GM18858 (cell line): ENCODE data around the gene TMEM132A.

Experiments used
- ATAC-seq: cut with Tn5 transposase; IDR thresholded peaks from one replicate; pipeline ENCODE4 v1.9.1; 2021; ENCODE audit not compliant: unreplicated experiment

The TMEM132A gene

DNA sequence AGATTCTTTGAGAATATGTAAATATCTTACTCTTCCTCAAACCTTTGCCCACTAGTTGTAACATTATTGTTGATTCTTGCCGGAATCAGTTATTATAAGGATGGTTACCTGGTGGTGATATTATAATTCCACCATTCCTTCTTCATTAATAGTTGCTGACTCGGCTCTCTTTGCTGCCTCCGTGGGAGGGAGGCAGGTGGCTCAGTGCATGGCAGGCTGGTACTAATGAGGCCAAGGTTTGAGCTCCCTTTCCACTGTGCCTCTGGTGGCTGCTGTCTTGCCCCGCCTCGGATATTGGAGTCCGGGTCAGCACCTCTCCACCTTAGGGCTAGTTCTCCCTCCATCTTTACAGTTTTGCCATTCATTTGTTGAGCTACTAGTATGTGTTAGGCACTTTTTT lies 59.9 kb downstream of the TMEM132A start:
- no peak for ATAC-seq

DNA sequence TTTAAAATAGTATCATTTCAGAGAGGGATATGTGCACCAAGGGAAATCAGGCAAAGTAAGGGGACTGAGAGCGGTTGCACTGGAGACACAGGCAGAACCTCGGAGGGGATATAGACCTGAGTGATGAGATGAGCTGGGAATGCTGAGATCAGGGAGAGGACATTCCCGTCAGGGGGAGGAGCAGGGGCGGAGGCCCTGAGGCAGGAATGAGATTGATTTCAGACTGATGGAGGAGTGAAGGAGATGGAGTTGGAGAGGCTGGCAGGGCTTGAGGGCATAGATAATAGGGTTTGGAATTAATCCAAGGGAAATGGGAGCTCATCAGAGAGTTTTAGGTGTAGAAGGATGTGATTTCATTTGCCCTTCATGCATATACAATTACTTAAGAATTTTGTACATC lies 60.4 kb downstream of the TMEM132A start:
- ATAC-seq = no peak

DNA sequence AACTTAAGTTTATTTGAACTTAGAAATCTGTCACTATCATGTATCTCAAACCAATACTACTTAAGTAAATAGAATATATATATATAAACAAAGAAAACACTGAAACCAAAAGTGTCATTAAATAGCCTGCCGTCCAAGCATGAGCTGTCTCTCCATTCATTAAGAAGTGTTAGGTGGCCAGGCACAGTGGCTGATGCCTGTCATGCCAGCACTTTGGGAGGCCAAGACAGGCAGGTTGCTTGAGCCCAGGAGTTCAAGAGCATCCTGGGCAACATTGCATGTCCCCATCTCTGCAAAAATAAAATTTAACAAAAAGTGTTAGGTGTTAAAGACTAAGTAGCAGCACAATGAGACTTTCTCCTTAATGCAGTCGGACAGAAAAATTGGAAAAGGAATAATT lies 61.2 kb downstream of the TMEM132A start:
- no peak for ATAC-seq

DNA sequence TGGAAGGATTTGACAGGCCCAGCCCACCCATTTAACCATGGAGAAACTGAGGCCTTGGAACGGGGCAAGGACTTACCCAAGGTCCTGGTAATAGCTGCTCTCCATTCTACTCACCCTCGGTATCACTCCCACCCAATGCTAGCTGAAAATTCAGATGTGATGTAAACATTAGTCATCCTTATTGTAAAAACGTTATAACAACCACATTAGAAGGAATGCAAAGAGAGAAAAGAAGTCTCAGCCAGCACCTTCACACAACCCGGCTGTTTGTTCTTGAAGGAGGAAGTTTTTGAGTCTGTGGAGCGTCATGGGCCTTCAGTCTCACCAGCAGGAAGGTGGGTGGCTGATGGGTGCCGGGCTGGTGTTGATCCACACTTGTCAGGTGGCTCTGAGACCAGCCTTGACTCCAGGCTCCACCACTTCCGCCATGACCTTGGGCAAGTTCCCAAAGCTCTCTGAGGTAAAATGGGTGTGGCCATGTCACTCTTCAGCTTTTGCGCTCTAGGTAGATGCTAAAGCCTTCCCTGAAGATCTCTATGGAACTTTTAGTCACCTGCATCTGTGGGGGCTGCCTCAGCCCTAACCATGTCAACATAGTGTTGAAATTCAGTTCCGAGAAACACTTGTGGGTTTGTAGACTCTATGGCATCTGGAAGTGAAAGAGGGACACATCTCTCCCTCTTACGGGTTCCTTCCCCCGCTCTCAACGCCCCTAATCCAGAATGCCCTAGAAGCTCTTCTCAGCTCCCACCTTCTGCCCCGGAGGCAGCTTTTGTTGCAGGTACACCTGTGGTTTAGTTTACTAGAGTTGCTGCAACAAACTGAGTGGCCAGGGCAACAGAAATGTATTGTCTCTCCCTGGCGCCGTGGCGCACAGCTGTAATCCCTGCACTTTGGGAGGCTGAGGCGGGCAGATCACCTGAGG lies 62.0 kb downstream of the TMEM132A start:
- ATAC-seq = no peak
